GM21390 (cell line): ENCODE measurements around the gene FLT3LG.

Source experiments
- ATAC-seq: cut with Tn5 transposase; IDR thresholded peaks from one replicate; pipeline ENCODE4 v1.9.1; 2021; ENCODE audit not compliant: unreplicated experiment

Gene FLT3LG

GRCh38 chr19:49487277-49488045 is 13.4 kb downstream of the FLT3LG start, which contains the start of gene RPL13A:
Gene RPL13A, plus strand, starts transcription at chr19:49487608. Its CDS starts 22 bp downstream, at chr19:49487630.
- ATAC-seq, result peak; percentile 75

- no peak for ATAC-seq
Measured at GRCh38 chr19:49488046-49488862, 14.2 kb downstream of the FLT3LG start.

- no peak for ATAC-seq
Measured at GRCh38 chr19:49488863-49489537, 15.0 kb downstream of the FLT3LG start.

GRCh38 chr19:49489601-49490167 is 15.7 kb downstream of the FLT3LG start:
- ATAC-seq, result no peak

- no peak for ATAC-seq
Measured at GRCh38 chr19:49490287-49491029, 16.4 kb downstream of the FLT3LG start.

- ATAC-seq, result no peak
Measured at GRCh38 chr19:49491030-49491803, 17.2 kb downstream of the FLT3LG start.

- ATAC-seq, result no peak
Measured at GRCh38 chr19:49491804-49492572, 18.0 kb downstream of the FLT3LG start.

GRCh38 chr19:49492573-49493405 is 18.8 kb downstream of the FLT3LG start:
- no peak for ATAC-seq

- ATAC-seq, result no peak
Measured at GRCh38 chr19:49496574-49497008, 22.6 kb downstream of the FLT3LG start.

GRCh38 chr19:49497047-49497788 is 23.2 kb downstream of the FLT3LG start:
- ATAC-seq, result no peak

GRCh38 chr19:49497789-49498103 is 23.7 kb downstream of the FLT3LG start:
- no peak for ATAC-seq

- ATAC-seq, result no peak
Measured at GRCh38 chr19:49498475-49498874, 24.5 kb downstream of the FLT3LG start.

GRCh38 chr19:49499030-49499670 is 25.1 kb downstream of the FLT3LG start:
- ATAC-seq, result no peak

- ATAC-seq, result no peak
Measured at GRCh38 chr19:49502866-49503581, 29.0 kb downstream of the FLT3LG start.

- no peak for ATAC-seq
Measured at GRCh38 chr19:49503582-49503962, 29.6 kb downstream of the FLT3LG start.

- no peak for ATAC-seq
Measured at GRCh38 chr19:49506575-49507105, 32.6 kb downstream of the FLT3LG start.
